ENCODE results near the gene CNTNAP5.

DNA sequence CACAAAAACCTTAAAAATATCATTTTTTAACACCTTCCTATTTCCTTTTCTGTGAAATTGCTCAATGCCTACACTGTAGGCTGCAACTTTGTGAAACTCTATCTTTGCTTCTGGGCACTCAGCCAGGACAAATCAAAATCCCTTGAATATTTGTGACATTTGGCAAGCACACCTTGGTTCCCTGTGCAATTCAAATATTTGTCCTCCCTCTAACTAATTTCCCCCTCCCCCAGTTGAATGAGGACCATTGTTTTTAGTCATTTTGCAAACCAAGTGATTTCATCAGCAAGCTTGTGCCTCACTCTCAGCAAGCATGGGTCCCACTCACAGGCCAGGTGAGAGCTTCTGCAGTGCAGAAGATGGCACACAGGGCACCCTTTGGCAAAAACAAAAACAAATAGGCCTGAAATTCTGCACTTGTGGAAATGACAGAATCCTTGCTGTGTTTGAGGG, 541.5 kb downstream of the CNTNAP5 start:
- TF ChIP-seq ZFX (IDR thresholded peaks at IDR 0.05; ENCODE audit: borderline replicate concordance), result no peak
- TF ChIP-seq, protein P1, sequence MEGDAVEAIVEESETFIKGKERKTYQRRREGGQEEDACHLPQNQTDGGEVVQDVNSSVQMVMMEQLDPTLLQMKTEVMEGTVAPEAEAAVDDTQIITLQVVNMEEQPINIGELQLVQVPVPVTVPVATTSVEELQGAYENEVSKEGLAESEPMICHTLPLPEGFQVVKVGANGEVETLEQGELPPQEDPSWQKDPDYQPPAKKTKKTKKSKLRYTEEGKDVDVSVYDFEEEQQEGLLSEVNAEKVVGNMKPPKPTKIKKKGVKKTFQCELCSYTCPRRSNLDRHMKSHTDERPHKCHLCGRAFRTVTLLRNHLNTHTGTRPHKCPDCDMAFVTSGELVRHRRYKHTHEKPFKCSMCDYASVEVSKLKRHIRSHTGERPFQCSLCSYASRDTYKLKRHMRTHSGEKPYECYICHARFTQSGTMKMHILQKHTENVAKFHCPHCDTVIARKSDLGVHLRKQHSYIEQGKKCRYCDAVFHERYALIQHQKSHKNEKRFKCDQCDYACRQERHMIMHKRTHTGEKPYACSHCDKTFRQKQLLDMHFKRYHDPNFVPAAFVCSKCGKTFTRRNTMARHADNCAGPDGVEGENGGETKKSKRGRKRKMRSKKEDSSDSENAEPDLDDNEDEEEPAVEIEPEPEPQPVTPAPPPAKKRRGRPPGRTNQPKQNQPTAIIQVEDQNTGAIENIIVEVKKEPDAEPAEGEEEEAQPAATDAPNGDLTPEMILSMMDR (IDR thresholded peaks at IDR 0.05), result no peak
